WTC11 (cell line): ENCODE results near the gene SH3BP5. TPM values are rescaled to one million over a fixed set of nuclear protein-coding genes. Genes with fewer than 3 reads are reported as not detected.

Experiments used
- ATAC-seq: fragments of 200-7000 bp; cut with Tn5 transposase; 2 replicates; pipeline ENCODE4 v1.10.0; 2021; ENCODE audit warnings: mild to moderate bottlenecking, moderate library complexity
- CTCF ChIA-PET: fragments of 300-600 bp; sonication (Branson Sonifier 250); formaldehyde crosslinking; loops from one replicate; lab custom pipeline; 2021; ENCODE audit warnings: antibody characterized with exemption; lab: Charles Lee
- POLR2A ChIA-PET: fragments of 350-600 bp; sonication (Branson Sonifier 250); formaldehyde crosslinking; loops from one replicate; lab custom pipeline; 2021; ENCODE audit warnings: antibody characterized with exemption; lab: Charles Lee
- DNase-seq: peaks from one replicate; pipeline ENCODE4 v3.0.0; 2021; ENCODE audit warnings: low spot score
- H3K27ac Mint-ChIP-seq: 2 replicates; pipeline ENCODE4 v1.8.0; 2021; ENCODE audit warnings: mixed read lengths
- H3K27me3 Mint-ChIP-seq: 2 replicates; pipeline ENCODE4 v1.8.0; 2021; ENCODE audit warnings: low read depth, mild to moderate bottlenecking, moderate library complexity, mixed read lengths
- H3K36me3 Mint-ChIP-seq: 2 replicates; pipeline ENCODE4 v1.8.0; 2021; ENCODE audit warnings: mixed read lengths
- H3K4me1 Mint-ChIP-seq: 2 replicates; pipeline ENCODE4 v1.8.0; 2022; ENCODE audit warnings: mixed read lengths
- H3K4me3 Mint-ChIP-seq: 2 replicates; pipeline ENCODE4 v1.8.0; 2021; ENCODE audit warnings: mild to moderate bottlenecking, moderate library complexity, mixed read lengths
- H3K9me3 Mint-ChIP-seq: 2 replicates; pipeline ENCODE4 v1.8.0; 2021; ENCODE audit warnings: mixed read lengths
- ATF1 ChIP-seq: sonication (generic); formaldehyde crosslinking; IDR thresholded peaks from 2 replicates; pipeline ENCODE4 v1.8.1; 2023; ENCODE audit warnings: mild to moderate bottlenecking, moderate library complexity, missing genetic modification reagents
- ATF2 ChIP-seq: sonication (generic); formaldehyde crosslinking; IDR thresholded peaks from 2 replicates; pipeline ENCODE4 v1.8.1; 2022; ENCODE audit warnings: low read depth, missing genetic modification reagents, borderline replicate concordance
- CDX4 ChIP-seq: fragments of 250-450 bp; sonication (Bioruptor Pico); IDR thresholded peaks from 2 replicates; pipeline ENCODE4 v1.9.0; 2021; ENCODE audit warnings: moderate library complexity, mild to moderate bottlenecking, inconsistent platforms, borderline replicate concordance
- ELF4 ChIP-seq: sonication (generic); formaldehyde crosslinking; IDR thresholded peaks from 2 replicates; pipeline ENCODE4 v1.8.1; 2022; ENCODE audit warnings: low read depth, mild to moderate bottlenecking, moderate library complexity, missing genetic modification reagents
- ETV6 ChIP-seq: sonication (generic); formaldehyde crosslinking; IDR thresholded peaks from 2 replicates; pipeline ENCODE4 v1.8.1; 2022; ENCODE audit warnings: mild to moderate bottlenecking, missing genetic modification reagents
- GABPB1 ChIP-seq: sonication (generic); formaldehyde crosslinking; IDR thresholded peaks from 2 replicates; pipeline ENCODE4 v1.8.1; 2023; ENCODE audit warnings: mild to moderate bottlenecking, missing genetic modification reagents
- JUN ChIP-seq: sonication (generic); formaldehyde crosslinking; IDR thresholded peaks from 2 replicates; pipeline ENCODE4 v1.8.0; 2023; ENCODE audit warnings: mild to moderate bottlenecking, missing genetic modification reagents
- MXD4 ChIP-seq: fragments of 250-450 bp; sonication (Bioruptor Pico); IDR thresholded peaks from 2 replicates; pipeline ENCODE4 v1.8.0; 2021; ENCODE audit warnings: mild to moderate bottlenecking, moderate library complexity, borderline replicate concordance
- MYBL2 ChIP-seq: sonication (generic); formaldehyde crosslinking; IDR thresholded peaks from 2 replicates; pipeline ENCODE4 v1.8.1; 2023; ENCODE audit warnings: mild to moderate bottlenecking, moderate library complexity, missing genetic modification reagents
- PRRX2 ChIP-seq: fragments of 250-450 bp; sonication (Bioruptor Pico); IDR thresholded peaks from 2 replicates; pipeline ENCODE4 v1.8.0; 2021; ENCODE audit warnings: mild to moderate bottlenecking
- RELA ChIP-seq: sonication (generic); formaldehyde crosslinking; IDR thresholded peaks from 2 replicates; pipeline ENCODE4 v1.8.1; 2022; ENCODE audit warnings: missing genetic modification reagents, mild to moderate bottlenecking, borderline replicate concordance
- SOX15 ChIP-seq: fragments of 250-450 bp; sonication (Bioruptor Pico); IDR thresholded peaks from 2 replicates; pipeline ENCODE4 v1.9.0; 2021; ENCODE audit warnings: mild to moderate bottlenecking
- ZNF121 ChIP-seq: sonication (generic); formaldehyde crosslinking; IDR thresholded peaks from 2 replicates; pipeline ENCODE4 v1.8.0; 2023; ENCODE audit warnings: missing genetic modification reagents
- ZNF138 ChIP-seq: sonication (generic); formaldehyde crosslinking; conservative IDR thresholded peaks from 2 replicates; pipeline ENCODE4 v1.8.1; 2022; ENCODE audit warnings: mild to moderate bottlenecking, moderate library complexity, missing genetic modification reagents
- ZNF425 ChIP-seq: fragments of 250-450 bp; sonication (Bioruptor Pico); conservative IDR thresholded peaks from 2 replicates; pipeline ENCODE4 v1.9.0; 2021; ENCODE audit warnings: mild to moderate bottlenecking
- total RNA-seq: library from RNA; stranded (reverse); gene quantifications from 3 replicates; pipeline ENCODE4 v1.2.3, GENCODE V29; 2021
- TF ChIP-seq, protein P1 (sequence below): sonication (generic); formaldehyde crosslinking; IDR thresholded peaks from 2 replicates; pipeline ENCODE4 v1.8.1; 2022; ENCODE audit warnings: low read depth, mild to moderate bottlenecking, moderate library complexity, missing genetic modification reagents, borderline replicate concordance
- TF ChIP-seq, protein P2 (sequence below): sonication (generic); formaldehyde crosslinking; IDR thresholded peaks from 2 replicates; pipeline ENCODE4 v1.8.0; 2022; ENCODE audit warnings: mild to moderate bottlenecking, missing genetic modification reagents
- TF ChIP-seq, protein P3 (sequence below): fragments of 200-600 bp; IDR thresholded peaks from 2 replicates; pipeline ENCODE4 v1.8.0; 2022; ENCODE audit warnings: antibody characterized with exemption
- TF ChIP-seq, protein P4 (sequence below): sonication (generic); formaldehyde crosslinking; IDR thresholded peaks from 2 replicates; pipeline ENCODE4 v1.8.0; 2023; ENCODE audit warnings: missing genetic modification reagents, mild to moderate bottlenecking, borderline replicate concordance
- TF ChIP-seq, protein P5 (sequence below): fragments of 250-450 bp; sonication (Bioruptor Pico); IDR thresholded peaks from 2 replicates; pipeline ENCODE4 v1.9.0; 2021; ENCODE audit warnings: mild to moderate bottlenecking, borderline replicate concordance

The SH3BP5 gene
- total RNA-seq, 1 experiment from 2014 or later, result 7.2 TPM

DNA sequence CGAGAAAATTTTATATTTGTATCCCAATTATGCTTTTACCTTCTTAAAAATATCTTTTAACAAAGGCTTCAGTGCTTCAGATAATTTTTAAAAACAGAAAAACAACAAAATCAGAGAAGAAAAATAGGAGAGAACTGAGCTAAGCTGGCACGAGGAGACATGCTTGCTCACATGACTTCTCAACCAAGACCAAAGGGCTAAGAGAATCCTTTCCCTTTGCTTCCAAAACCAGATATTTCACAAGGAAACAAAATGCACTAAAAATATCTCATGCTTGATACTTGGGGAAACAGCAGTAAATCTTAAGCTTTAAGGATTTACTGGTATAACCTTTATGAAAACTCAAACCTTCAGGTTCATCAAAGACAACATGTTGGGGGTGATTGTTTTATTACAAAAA is 67.9 kb downstream of the SH3BP5 start (continued):
- TF ChIP-seq ZNF121 (CRISPR knock-in tag) (no peak), ATF2 (CRISPR knock-in tag) (no peak)

- DNase-seq, result no peak
- H3K4me3 Mint-ChIP-seq, result no peak overlapping the region
- POLR2A ChIA-PET, result no interaction called here
- no peak for ATAC-seq
- no peak overlapping the region for H3K27ac Mint-ChIP-seq
- peaks cover 3% of the 10 kb centered on the region; the same call in 1 of the 2 replicates for H3K36me3 Mint-ChIP-seq
- no peaks in the 10 kb centered on the region for H3K27me3 Mint-ChIP-seq
- H3K4me1 Mint-ChIP-seq, result no peaks in the 10 kb centered on the region
- CTCF ChIA-PET, result interaction anchor here (3.8 to 5.1 kb wide), 2 partner anchors 67 to 141 kb away, joined by 27 to 76 read pairs; partner anchors contain the start of gene SH3BP5
- no peaks in the 10 kb centered on the region for H3K9me3 Mint-ChIP-seq
- TF ChIP-seq, protein P1, sequence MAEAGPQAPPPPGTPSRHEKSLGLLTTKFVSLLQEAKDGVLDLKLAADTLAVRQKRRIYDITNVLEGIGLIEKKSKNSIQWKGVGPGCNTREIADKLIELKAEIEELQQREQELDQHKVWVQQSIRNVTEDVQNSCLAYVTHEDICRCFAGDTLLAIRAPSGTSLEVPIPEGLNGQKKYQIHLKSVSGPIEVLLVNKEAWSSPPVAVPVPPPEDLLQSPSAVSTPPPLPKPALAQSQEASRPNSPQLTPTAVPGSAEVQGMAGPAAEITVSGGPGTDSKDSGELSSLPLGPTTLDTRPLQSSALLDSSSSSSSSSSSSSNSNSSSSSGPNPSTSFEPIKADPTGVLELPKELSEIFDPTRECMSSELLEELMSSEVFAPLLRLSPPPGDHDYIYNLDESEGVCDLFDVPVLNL, result no peak
- TF ChIP-seq, protein P2, sequence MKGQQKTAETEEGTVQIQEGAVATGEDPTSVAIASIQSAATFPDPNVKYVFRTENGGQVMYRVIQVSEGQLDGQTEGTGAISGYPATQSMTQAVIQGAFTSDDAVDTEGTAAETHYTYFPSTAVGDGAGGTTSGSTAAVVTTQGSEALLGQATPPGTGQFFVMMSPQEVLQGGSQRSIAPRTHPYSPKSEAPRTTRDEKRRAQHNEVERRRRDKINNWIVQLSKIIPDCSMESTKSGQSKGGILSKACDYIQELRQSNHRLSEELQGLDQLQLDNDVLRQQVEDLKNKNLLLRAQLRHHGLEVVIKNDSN (CRISPR knock-in tag), result no peak
- TF ChIP-seq MXD4 (CRISPR knock-in tag) (no peak), GABPB1 (no peak), PRRX2 (no peak), JUN (no peak), ELF4 (no peak), ZNF138 (CRISPR knock-in tag) (no peak), MYBL2 (no peak), ZNF425 (no peak), CDX4 (no peak), RELA (no peak), ATF1 (CRISPR knock-in tag) (no peak), ETV6 (no peak), SOX15 (CRISPR knock-in tag) (no peak)
- TF ChIP-seq, protein P3, sequence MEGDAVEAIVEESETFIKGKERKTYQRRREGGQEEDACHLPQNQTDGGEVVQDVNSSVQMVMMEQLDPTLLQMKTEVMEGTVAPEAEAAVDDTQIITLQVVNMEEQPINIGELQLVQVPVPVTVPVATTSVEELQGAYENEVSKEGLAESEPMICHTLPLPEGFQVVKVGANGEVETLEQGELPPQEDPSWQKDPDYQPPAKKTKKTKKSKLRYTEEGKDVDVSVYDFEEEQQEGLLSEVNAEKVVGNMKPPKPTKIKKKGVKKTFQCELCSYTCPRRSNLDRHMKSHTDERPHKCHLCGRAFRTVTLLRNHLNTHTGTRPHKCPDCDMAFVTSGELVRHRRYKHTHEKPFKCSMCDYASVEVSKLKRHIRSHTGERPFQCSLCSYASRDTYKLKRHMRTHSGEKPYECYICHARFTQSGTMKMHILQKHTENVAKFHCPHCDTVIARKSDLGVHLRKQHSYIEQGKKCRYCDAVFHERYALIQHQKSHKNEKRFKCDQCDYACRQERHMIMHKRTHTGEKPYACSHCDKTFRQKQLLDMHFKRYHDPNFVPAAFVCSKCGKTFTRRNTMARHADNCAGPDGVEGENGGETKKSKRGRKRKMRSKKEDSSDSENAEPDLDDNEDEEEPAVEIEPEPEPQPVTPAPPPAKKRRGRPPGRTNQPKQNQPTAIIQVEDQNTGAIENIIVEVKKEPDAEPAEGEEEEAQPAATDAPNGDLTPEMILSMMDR, result no peak
- TF ChIP-seq, protein P4, sequence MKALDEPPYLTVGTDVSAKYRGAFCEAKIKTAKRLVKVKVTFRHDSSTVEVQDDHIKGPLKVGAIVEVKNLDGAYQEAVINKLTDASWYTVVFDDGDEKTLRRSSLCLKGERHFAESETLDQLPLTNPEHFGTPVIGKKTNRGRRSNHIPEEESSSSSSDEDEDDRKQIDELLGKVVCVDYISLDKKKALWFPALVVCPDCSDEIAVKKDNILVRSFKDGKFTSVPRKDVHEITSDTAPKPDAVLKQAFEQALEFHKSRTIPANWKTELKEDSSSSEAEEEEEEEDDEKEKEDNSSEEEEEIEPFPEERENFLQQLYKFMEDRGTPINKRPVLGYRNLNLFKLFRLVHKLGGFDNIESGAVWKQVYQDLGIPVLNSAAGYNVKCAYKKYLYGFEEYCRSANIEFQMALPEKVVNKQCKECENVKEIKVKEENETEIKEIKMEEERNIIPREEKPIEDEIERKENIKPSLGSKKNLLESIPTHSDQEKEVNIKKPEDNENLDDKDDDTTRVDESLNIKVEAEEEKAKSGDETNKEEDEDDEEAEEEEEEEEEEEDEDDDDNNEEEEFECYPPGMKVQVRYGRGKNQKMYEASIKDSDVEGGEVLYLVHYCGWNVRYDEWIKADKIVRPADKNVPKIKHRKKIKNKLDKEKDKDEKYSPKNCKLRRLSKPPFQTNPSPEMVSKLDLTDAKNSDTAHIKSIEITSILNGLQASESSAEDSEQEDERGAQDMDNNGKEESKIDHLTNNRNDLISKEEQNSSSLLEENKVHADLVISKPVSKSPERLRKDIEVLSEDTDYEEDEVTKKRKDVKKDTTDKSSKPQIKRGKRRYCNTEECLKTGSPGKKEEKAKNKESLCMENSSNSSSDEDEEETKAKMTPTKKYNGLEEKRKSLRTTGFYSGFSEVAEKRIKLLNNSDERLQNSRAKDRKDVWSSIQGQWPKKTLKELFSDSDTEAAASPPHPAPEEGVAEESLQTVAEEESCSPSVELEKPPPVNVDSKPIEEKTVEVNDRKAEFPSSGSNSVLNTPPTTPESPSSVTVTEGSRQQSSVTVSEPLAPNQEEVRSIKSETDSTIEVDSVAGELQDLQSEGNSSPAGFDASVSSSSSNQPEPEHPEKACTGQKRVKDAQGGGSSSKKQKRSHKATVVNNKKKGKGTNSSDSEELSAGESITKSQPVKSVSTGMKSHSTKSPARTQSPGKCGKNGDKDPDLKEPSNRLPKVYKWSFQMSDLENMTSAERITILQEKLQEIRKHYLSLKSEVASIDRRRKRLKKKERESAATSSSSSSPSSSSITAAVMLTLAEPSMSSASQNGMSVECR (CRISPR knock-in tag), result no peak
- TF ChIP-seq, protein P5, sequence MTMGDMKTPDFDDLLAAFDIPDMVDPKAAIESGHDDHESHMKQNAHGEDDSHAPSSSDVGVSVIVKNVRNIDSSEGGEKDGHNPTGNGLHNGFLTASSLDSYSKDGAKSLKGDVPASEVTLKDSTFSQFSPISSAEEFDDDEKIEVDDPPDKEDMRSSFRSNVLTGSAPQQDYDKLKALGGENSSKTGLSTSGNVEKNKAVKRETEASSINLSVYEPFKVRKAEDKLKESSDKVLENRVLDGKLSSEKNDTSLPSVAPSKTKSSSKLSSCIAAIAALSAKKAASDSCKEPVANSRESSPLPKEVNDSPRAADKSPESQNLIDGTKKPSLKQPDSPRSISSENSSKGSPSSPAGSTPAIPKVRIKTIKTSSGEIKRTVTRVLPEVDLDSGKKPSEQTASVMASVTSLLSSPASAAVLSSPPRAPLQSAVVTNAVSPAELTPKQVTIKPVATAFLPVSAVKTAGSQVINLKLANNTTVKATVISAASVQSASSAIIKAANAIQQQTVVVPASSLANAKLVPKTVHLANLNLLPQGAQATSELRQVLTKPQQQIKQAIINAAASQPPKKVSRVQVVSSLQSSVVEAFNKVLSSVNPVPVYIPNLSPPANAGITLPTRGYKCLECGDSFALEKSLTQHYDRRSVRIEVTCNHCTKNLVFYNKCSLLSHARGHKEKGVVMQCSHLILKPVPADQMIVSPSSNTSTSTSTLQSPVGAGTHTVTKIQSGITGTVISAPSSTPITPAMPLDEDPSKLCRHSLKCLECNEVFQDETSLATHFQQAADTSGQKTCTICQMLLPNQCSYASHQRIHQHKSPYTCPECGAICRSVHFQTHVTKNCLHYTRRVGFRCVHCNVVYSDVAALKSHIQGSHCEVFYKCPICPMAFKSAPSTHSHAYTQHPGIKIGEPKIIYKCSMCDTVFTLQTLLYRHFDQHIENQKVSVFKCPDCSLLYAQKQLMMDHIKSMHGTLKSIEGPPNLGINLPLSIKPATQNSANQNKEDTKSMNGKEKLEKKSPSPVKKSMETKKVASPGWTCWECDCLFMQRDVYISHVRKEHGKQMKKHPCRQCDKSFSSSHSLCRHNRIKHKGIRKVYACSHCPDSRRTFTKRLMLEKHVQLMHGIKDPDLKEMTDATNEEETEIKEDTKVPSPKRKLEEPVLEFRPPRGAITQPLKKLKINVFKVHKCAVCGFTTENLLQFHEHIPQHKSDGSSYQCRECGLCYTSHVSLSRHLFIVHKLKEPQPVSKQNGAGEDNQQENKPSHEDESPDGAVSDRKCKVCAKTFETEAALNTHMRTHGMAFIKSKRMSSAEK, result no peak
These were observed 68.5 kb downstream of the SH3BP5 start for GRCh38 chr3:15263926-15264325.
